ENCODE data around the gene DNAI7.

Gene DNAI7

GRCh38 chr12:25107920-25108319, 87.0 kb downstream of the DNAI7 start:
- FAIRE-seq: peak; percentile 96
- DNase-seq (ENCODE audit: insufficient read length, low spot score): peak; percentile 22

GRCh38 chr12:25106818-25107217, 88.1 kb downstream of the DNAI7 start:
- FAIRE-seq: peak; percentile 82
- DNase-seq (ENCODE audit: insufficient read length, low spot score): no peak

- DNase-seq (ENCODE audit: insufficient read length, low spot score): no peak
- FAIRE-seq: no peak
Observed at GRCh38 chr12:25102402-25102801, 92.6 kb downstream of the DNAI7 start.

GRCh38 chr12:25101092-25101445, 93.9 kb downstream of the DNAI7 start:
- FAIRE-seq (peak; percentile 68), DNase-seq (ENCODE audit: insufficient read length, low spot score) (no peak)

GRCh38 chr12:25100194-25101091, 94.5 kb downstream of the DNAI7 start:
- DNase-seq (ENCODE audit: insufficient read length, low spot score) (no peak), FAIRE-seq (peak; percentile 66)

- no peak for DNase-seq (ENCODE audit: insufficient read length, low spot score)
- no peak for FAIRE-seq
Observed at GRCh38 chr12:25099010-25099409, 96.0 kb downstream of the DNAI7 start.

GRCh38 chr12:25089738-25090137, 105.2 kb downstream of the DNAI7 start:
- peak; percentile 33 for FAIRE-seq

GRCh38 chr12:25087596-25087995, 107.4 kb downstream of the DNAI7 start:
- FAIRE-seq (no peak), DNase-seq (ENCODE audit: insufficient read length, low spot score) (no peak)

More at GRCh38 chr12:25089738-25090137, 105.2 kb downstream of the DNAI7 start:
- no peak for DNase-seq (ENCODE audit: insufficient read length, low spot score)

- DNase-seq (ENCODE audit: insufficient read length, low spot score): no peak
Observed at GRCh38 chr12:25084816-25085215, 110.1 kb downstream of the DNAI7 start.

GRCh38 chr12:25083211-25083610, 111.7 kb downstream of the DNAI7 start:
- peak; percentile 73 for FAIRE-seq

More at GRCh38 chr12:25084816-25085215, 110.1 kb downstream of the DNAI7 start:
- no peak for FAIRE-seq

GRCh38 chr12:25082628-25083027, 112.3 kb downstream of the DNAI7 start:
- FAIRE-seq: no peak

More at GRCh38 chr12:25083211-25083610, 111.7 kb downstream of the DNAI7 start:
- no peak for DNase-seq (ENCODE audit: insufficient read length, low spot score)

GRCh38 chr12:25079393-25079792, 115.6 kb downstream of the DNAI7 start:
- DNase-seq (ENCODE audit: insufficient read length, low spot score) (no peak), FAIRE-seq (no peak)

More at GRCh38 chr12:25082628-25083027, 112.3 kb downstream of the DNAI7 start:
- DNase-seq (ENCODE audit: insufficient read length, low spot score): no peak

- no peak for FAIRE-seq
Observed at GRCh38 chr12:25074954-25075353, 120.0 kb downstream of the DNAI7 start.

GRCh38 chr12:25074113-25074512, 120.8 kb downstream of the DNAI7 start:
- no peak for DNase-seq (ENCODE audit: insufficient read length, low spot score)
- peak; percentile 83 for FAIRE-seq

More at GRCh38 chr12:25074954-25075353, 120.0 kb downstream of the DNAI7 start:
- no peak for DNase-seq (ENCODE audit: insufficient read length, low spot score)

GRCh38 chr12:25072906-25073650, 121.9 kb downstream of the DNAI7 start:
- no peak for DNase-seq (ENCODE audit: insufficient read length, low spot score)
- FAIRE-seq: peak; percentile 56

GRCh38 chr12:25071366-25071765, 123.6 kb downstream of the DNAI7 start:
- FAIRE-seq (no peak), DNase-seq (ENCODE audit: insufficient read length, low spot score) (no peak)

- FAIRE-seq (peak; percentile 18), DNase-seq (ENCODE audit: insufficient read length, low spot score) (no peak)
Observed at GRCh38 chr12:25069224-25069623, 125.7 kb downstream of the DNAI7 start.

GRCh38 chr12:25065035-25065434, 129.9 kb downstream of the DNAI7 start:
- FAIRE-seq (no peak), DNase-seq (ENCODE audit: insufficient read length, low spot score) (no peak)

GRCh38 chr12:25063873-25064628, 130.9 kb downstream of the DNAI7 start:
- peak; percentile 86 for FAIRE-seq
- no peak for DNase-seq (ENCODE audit: insufficient read length, low spot score)

- no peak for DNase-seq (ENCODE audit: insufficient read length, low spot score)
- FAIRE-seq: peak; percentile 94
Observed at GRCh38 chr12:25058658-25059058, 136.3 kb downstream of the DNAI7 start.

Data from GM19239 (cell line).